ENCODE measurements around the gene GNA15.

DNA sequence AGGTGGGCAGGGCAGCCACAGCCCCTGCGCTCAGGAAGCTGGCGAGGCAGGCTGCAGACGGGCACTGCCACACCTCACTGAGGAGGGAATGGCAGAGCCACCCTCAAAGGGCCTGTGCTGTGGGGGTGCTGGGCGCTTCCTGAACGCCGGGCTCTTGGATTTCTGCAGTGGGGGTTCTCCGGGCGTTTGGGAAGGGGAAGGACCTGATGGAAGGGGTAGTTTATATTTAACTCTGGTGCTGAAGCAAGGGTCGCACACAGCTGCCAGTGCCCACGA lies 31.2 kb upstream of the GNA15 start:
- TF ChIP-seq, protein P1, sequence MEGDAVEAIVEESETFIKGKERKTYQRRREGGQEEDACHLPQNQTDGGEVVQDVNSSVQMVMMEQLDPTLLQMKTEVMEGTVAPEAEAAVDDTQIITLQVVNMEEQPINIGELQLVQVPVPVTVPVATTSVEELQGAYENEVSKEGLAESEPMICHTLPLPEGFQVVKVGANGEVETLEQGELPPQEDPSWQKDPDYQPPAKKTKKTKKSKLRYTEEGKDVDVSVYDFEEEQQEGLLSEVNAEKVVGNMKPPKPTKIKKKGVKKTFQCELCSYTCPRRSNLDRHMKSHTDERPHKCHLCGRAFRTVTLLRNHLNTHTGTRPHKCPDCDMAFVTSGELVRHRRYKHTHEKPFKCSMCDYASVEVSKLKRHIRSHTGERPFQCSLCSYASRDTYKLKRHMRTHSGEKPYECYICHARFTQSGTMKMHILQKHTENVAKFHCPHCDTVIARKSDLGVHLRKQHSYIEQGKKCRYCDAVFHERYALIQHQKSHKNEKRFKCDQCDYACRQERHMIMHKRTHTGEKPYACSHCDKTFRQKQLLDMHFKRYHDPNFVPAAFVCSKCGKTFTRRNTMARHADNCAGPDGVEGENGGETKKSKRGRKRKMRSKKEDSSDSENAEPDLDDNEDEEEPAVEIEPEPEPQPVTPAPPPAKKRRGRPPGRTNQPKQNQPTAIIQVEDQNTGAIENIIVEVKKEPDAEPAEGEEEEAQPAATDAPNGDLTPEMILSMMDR (IDR thresholded peaks at IDR 0.05 in 8 of 11, conservative IDR thresholded peaks at IDR 0.05 in 3 of 11), result no peak
- TF ChIP-seq POLR2A (IDR thresholded peaks at IDR 0.05), result no peak

Data from spleen (tissue), 7 donors.